Measurements from ENCODE around the gene GASK1A. TPM values are rescaled to one million over a fixed set of nuclear protein-coding genes. Genes with fewer than 3 reads are reported as not detected.

The GASK1A gene
- polyA plus RNA-seq, 1 experiment, result 0.78 TPM

DNA sequence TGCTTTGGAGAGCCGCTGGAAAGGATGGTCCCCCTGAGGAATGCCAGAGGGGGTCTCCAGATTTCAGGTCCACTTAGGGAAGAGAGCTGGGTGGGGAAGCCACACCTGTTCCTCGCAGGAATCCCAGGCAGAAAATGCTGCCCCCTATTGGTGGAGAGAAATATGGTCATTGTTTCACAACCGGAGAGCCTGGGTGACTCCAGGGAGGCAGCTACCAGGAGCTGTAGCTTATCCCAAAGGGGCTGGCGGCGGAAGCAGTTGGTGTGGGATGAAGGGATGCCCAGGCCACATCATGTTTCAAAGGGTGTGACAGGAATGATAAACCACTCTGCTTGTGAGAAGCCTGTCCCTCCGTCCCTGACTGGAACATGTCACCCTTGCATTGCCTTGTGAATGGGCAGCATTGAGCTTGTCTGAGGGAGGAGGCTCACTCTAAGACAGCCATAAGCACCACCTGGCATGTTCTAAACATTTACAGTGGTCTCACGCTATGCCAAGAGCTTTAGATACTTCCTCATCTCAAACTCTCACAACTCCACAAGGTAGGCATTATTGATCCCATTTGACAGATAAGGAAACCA lies 92.3 kb downstream of the GASK1A start:
- Histone ChIP-seq H3K27me3 (ENCODE audit: control insufficient read depth, insufficient read depth, low read length) (no peaks in the 10 kb centered on the region), H3K36me3 (ENCODE audit: control insufficient read depth, insufficient read depth, low read length) (no peaks in the 10 kb centered on the region), H3K4me3 (ENCODE audit: low read depth, low read length) (no peak overlapping the region)
- TF ChIP-seq, protein P1, sequence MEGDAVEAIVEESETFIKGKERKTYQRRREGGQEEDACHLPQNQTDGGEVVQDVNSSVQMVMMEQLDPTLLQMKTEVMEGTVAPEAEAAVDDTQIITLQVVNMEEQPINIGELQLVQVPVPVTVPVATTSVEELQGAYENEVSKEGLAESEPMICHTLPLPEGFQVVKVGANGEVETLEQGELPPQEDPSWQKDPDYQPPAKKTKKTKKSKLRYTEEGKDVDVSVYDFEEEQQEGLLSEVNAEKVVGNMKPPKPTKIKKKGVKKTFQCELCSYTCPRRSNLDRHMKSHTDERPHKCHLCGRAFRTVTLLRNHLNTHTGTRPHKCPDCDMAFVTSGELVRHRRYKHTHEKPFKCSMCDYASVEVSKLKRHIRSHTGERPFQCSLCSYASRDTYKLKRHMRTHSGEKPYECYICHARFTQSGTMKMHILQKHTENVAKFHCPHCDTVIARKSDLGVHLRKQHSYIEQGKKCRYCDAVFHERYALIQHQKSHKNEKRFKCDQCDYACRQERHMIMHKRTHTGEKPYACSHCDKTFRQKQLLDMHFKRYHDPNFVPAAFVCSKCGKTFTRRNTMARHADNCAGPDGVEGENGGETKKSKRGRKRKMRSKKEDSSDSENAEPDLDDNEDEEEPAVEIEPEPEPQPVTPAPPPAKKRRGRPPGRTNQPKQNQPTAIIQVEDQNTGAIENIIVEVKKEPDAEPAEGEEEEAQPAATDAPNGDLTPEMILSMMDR (IDR thresholded peaks at IDR 0.05; ENCODE audit: insufficient read depth, low read depth, low read length), result peak; percentile 38; the same call in 1 of the 2 replicates
- ChIA-PET CTCF (interaction anchor here (0.8 to 1.3 kb wide), 2 partner anchors 24 to 110 kb away, joined by 3 read pairs; no protein-coding TSS in a partner anchor), POLR2A (no interaction called here)
- DNase-seq (ENCODE audit: low read depth), result no peak

DNA sequence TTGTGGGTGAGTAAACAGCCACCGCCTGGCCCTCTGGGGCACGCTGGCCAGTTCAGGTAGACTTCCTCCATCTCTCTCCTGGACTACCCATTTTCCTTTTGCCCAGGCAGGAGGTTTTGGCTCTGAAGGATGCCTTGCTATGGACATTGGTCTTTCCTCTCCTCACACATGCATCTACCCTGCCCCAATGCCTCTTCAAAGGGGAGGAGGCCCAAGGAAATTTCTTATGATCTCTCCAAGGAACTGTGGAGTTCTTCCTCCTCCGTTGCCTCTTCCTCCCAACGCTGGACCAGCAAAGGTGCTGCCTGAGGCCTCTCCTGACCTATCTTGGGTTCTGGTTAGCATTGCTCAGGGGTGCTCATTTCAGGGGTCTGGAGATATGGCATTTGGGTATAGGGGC lies 93.2 kb downstream of the GASK1A start:
- CTCF ChIA-PET, result no interaction called here
- no peak overlapping the region for H3K4me3 ChIP-seq (ENCODE audit: low read depth, low read length)

DNA sequence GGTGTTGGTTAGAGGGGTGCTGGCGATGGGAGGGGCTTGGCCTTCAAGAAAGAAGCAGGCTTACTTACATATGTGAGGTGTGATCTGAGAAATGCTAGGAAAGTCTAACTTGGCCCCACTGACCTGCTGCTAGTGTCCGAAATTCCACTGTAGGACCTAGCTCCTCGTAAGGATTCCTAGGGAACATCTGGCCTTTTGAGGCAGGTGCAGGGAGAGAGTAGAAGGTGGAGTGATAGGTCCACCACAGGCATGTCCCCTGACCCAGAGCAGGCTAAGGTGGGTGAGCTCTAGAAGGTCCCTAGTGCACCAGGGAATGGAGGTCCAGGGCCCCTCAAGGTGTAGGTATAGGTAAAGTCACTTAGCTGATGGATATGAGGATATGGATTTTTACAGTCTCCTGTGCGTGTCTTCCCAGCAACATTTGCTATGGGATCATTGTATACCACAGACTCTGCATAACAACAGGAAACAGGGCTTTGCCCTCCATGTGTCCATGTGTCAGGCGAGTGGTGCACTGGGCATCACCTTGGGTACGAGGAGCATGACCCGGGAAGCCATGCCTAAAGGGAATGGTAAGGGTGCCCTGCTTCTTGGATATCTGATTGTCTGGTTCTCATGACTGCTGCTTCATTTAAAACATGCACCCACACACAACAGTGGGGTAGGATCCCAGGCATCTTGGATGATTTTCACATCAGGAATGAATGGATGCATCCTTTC lies 94.2 kb downstream of the GASK1A start:
- DNase-seq (ENCODE audit: low read depth), result no peak
- ChIA-PET POLR2A (no interaction called here), CTCF (interaction anchor here (0.5 kb wide), 1 partner anchor 26 kb away, joined by 3 read pairs; no protein-coding TSS in a partner anchor)

More for the DNA sequence above, 93.2 kb downstream of the GASK1A start:
- POLR2A ChIA-PET, result no interaction called here
- no peak for DNase-seq (ENCODE audit: low read depth)
- TF ChIP-seq, protein P1 (IDR thresholded peaks at IDR 0.05; ENCODE audit: insufficient read depth, low read depth, low read length), result no peak
- no peaks in the 10 kb centered on the region for H3K27me3 ChIP-seq (ENCODE audit: control insufficient read depth, insufficient read depth, low read length)
- no peaks in the 10 kb centered on the region for H3K36me3 ChIP-seq (ENCODE audit: control insufficient read depth, insufficient read depth, low read length)

DNA sequence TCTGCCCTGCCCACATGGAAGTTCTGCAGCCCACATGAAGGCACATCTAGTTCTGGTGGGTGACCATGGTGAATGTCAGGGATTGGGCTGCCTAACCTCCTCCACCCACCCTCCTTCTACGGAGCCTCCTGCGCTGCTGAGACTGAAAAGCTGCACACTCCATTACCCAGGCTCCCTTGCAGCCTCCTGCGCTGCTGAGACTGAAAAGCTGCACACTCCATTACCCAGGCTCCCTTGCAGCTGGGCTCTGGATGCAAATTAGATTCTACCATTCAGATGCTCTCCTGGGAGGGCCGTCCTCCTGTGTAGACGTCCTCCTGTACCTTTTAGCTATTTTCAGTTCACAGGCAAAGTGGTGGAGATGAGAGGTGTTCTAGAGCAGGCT lies 94.7 kb downstream of the GASK1A start:
- Histone ChIP-seq H3K4me3 (ENCODE audit: low read depth, low read length) (no peak overlapping the region), H3K36me3 (ENCODE audit: control insufficient read depth, insufficient read depth, low read length) (no peaks in the 10 kb centered on the region), H3K27me3 (ENCODE audit: control insufficient read depth, insufficient read depth, low read length) (no peaks in the 10 kb centered on the region)
- ChIA-PET POLR2A (no interaction called here), CTCF (no interaction called here)
- TF ChIP-seq, protein P1 (IDR thresholded peaks at IDR 0.05; ENCODE audit: insufficient read depth, low read depth, low read length), result no peak
- DNase-seq (ENCODE audit: low read depth), result no peak

More for the DNA sequence above, 94.2 kb downstream of the GASK1A start:
- TF ChIP-seq, protein P1 (IDR thresholded peaks at IDR 0.05; ENCODE audit: insufficient read depth, low read depth, low read length), result no peak
- no peak overlapping the region for H3K4me3 ChIP-seq (ENCODE audit: low read depth, low read length)
- H3K36me3 ChIP-seq (ENCODE audit: control insufficient read depth, insufficient read depth, low read length), result no peaks in the 10 kb centered on the region
- no peaks in the 10 kb centered on the region for H3K27me3 ChIP-seq (ENCODE audit: control insufficient read depth, insufficient read depth, low read length)

DNA sequence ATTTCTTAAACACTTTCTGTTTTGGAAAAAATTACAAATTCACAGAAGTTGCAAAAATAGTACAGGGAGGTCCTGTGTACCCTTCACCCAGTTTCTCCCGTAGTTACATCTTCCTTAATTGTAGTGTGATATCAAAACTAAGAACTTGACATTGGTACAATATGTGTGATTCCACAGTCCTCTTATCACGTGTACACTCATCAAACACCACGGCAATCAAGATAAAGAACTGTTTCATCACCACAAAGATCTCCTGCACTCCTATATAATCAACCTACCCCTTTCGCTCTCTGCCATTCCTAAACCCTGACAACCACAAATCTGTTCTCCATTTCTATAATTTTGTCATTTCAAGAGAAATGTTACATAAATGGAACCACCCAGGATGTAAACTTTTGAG lies 95.4 kb downstream of the GASK1A start:
- no peak overlapping the region for H3K4me3 ChIP-seq (ENCODE audit: low read depth, low read length)
- ChIA-PET POLR2A (no interaction called here), CTCF (no interaction called here)
- H3K36me3 ChIP-seq (ENCODE audit: control insufficient read depth, insufficient read depth, low read length), result peaks cover 2% of the 10 kb centered on the region; the same call in 1 of the 2 replicates
- no peaks in the 10 kb centered on the region for H3K27me3 ChIP-seq (ENCODE audit: control insufficient read depth, insufficient read depth, low read length)
- TF ChIP-seq, protein P1 (IDR thresholded peaks at IDR 0.05; ENCODE audit: insufficient read depth, low read depth, low read length), result no peak
- DNase-seq (ENCODE audit: low read depth), result no peak
